Measurements from ENCODE around the gene MINDY2.

GRCh38 chr15:58875343-58875742 lies 104.2 kb downstream of the MINDY2 start:
- TF ChIP-seq SUZ12 (IDR thresholded peaks at IDR 0.05; ENCODE audit: extremely low read depth, insufficient read depth, insufficient read length) (no peak), YY1 (IDR thresholded peaks at IDR 0.05; ENCODE audit: insufficient read depth, insufficient read length) (no peak)

Data from NT2/D1 (cell line).